ENCODE results near the gene HPSE2.

The HPSE2 gene

DNA sequence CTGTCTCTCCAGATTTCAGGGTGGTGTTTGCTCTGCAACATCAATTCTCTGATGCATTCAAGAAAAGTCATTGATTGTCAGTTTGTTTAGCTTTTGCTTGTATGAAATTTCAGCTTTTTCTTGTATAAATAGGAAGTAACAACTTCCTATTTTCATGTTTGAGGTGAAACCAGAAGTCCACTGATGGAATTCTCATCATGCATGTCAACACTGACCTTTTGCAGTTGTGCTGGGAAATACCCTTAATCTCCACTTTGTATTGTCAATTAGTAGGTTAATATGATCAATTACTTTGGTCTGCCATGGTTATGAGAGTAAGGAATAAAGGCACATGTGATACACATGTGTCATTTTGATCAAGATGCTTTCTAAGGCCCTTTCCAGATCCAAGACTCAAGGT, 580.2 kb downstream of the HPSE2 start:
- Mint-ChIP-seq H3K27me3 (ENCODE audit: low read depth) (no peaks in the 10 kb centered on the region), H3K4me3 (no peak overlapping the region), H3K27ac (no peak overlapping the region), H3K9me3 (no peaks in the 10 kb centered on the region), H3K4me1 (no peaks in the 10 kb centered on the region), H3K36me3 (ENCODE audit: low read depth) (no peaks in the 10 kb centered on the region)
- TF ChIP-seq, protein P1, sequence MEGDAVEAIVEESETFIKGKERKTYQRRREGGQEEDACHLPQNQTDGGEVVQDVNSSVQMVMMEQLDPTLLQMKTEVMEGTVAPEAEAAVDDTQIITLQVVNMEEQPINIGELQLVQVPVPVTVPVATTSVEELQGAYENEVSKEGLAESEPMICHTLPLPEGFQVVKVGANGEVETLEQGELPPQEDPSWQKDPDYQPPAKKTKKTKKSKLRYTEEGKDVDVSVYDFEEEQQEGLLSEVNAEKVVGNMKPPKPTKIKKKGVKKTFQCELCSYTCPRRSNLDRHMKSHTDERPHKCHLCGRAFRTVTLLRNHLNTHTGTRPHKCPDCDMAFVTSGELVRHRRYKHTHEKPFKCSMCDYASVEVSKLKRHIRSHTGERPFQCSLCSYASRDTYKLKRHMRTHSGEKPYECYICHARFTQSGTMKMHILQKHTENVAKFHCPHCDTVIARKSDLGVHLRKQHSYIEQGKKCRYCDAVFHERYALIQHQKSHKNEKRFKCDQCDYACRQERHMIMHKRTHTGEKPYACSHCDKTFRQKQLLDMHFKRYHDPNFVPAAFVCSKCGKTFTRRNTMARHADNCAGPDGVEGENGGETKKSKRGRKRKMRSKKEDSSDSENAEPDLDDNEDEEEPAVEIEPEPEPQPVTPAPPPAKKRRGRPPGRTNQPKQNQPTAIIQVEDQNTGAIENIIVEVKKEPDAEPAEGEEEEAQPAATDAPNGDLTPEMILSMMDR (IDR thresholded peaks at IDR 0.05; ENCODE audit: unreplicated experiment in 3 of 3) = no peak

DNA sequence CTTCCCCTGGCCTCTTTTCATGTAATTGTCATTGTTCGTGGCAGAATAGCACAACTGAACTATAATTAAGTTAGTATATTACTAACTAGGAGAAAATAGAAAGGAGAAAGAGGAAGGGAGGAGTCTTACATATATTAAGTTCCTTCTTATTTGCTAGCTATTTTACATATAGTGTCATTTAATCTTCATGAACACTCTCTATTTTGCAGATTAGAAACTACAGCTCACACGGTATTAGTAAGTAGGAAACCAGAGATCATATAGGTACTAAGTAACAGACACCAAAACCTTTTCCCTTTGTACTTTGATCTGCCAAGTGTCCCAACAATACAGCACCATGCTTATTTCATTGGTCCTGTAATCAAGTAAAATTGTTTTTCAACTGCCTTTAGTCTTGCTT, 586.5 kb downstream of the HPSE2 start:
- H3K4me3 Mint-ChIP-seq = no peak overlapping the region
- no peak overlapping the region for H3K27ac Mint-ChIP-seq
- no peaks in the 10 kb centered on the region for H3K27me3 Mint-ChIP-seq (ENCODE audit: low read depth)
- H3K4me1 Mint-ChIP-seq = peaks cover 11% of the 10 kb centered on the region
- H3K36me3 Mint-ChIP-seq (ENCODE audit: low read depth) = no peaks in the 10 kb centered on the region
- TF ChIP-seq, protein P1 (IDR thresholded peaks at IDR 0.05; ENCODE audit: unreplicated experiment in 3 of 3) = no peak
- no peaks in the 10 kb centered on the region for H3K9me3 Mint-ChIP-seq

DNA sequence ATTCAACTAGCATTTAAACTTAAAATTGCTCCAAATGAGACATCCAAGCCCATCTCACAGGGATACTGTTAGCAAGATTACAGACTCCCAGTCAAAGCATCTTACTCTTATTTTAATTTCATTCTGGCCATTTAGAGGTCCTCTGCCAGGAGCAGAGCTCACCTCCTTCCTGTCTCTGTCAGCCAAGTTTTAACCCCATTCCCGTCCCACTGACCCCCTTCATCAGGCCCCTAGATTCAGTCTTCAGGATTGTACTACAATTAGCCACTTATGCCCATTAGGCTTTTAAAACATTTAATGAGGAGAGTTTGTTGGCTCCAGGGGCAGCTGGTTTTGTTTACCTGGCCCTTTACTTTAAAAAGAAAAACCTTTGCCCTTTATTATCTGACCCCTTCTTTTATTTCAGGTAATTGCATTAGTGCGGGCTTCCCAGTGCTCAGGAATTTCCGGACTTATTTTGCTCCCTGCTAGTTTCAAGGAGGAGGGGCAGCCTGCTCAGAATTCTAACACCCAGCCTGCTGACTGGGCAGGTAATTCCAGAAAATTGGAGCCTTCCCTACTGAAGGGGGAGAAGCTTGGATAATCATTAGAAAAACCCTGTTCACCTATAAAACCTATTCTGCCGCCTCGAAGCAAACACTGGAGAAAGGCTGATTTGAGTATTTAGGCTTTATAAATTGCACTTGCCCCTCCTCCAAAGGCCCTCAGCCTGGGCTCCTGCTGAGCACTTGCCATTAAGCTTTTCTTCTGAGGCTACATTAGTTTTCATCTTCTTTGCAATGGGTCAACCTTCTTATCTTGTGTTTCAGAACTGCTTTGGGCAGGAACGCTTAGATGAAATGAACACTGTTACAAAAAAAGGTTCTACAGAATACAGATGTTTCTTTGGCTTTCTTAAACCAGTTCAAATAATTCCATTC, 588.4 kb downstream of the HPSE2 start:
- Mint-ChIP-seq H3K27ac (peak overlapping the region in 1 of 3 experiments; percentile 58), H3K4me3 (no peak overlapping the region), H3K27me3 (ENCODE audit: low read depth) (no peaks in the 10 kb centered on the region), H3K4me1 (peaks cover 11% of the 10 kb centered on the region), H3K9me3 (no peaks in the 10 kb centered on the region), H3K36me3 (ENCODE audit: low read depth) (no peaks in the 10 kb centered on the region)
- TF ChIP-seq, protein P1 (IDR thresholded peaks at IDR 0.05; ENCODE audit: unreplicated experiment in 3 of 3) = no peak

DNA sequence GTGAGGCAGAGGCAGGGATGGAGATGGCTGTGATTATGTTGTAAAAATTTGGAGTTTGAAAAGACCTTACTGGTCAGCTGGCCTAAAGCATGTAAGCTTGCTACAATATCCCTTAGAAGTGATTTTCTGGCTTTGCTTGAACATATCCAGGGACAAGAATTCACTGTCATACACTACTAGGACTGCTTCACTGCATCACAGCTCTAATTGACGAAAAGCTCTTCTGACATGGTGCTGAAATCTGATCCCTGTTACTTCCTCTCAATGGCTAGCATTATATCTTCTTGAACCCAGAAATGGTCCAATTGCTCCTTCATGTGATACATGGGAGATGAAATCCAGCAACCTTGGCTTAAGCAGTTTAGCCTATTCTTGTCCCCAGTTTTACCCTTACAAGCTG, 591.2 kb downstream of the HPSE2 start:
- Mint-ChIP-seq H3K4me3 (no peak overlapping the region), H3K4me1 (peaks cover 11% of the 10 kb centered on the region), H3K27ac (no peak overlapping the region), H3K36me3 (ENCODE audit: low read depth) (no peaks in the 10 kb centered on the region), H3K27me3 (ENCODE audit: low read depth) (no peaks in the 10 kb centered on the region), H3K9me3 (no peaks in the 10 kb centered on the region)
- TF ChIP-seq, protein P1 (IDR thresholded peaks at IDR 0.05; ENCODE audit: unreplicated experiment in 3 of 3) = no peak

DNA sequence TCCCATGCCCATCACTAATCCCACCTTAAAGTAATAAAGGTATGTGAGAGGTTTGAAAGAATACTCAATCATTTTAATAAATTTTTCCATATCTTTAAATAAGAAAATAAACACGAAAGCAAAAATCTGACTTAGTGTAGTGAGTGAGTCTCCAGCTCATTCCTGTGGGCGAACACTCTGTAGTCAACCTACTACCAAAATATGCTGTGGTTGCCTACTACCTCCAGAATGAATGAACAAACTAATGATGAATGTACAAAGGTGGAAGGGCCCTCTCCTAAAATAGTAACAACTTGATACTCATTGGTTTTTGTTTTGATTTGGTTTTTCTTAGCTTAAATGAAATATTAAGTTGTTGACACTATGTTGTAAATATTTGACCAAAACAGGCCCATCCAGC, 593.4 kb downstream of the HPSE2 start:
- Mint-ChIP-seq H3K4me1 (peaks cover 7% of the 10 kb centered on the region), H3K9me3 (no peaks in the 10 kb centered on the region), H3K27me3 (ENCODE audit: low read depth) (no peaks in the 10 kb centered on the region), H3K36me3 (ENCODE audit: low read depth) (no peaks in the 10 kb centered on the region), H3K4me3 (no peak overlapping the region), H3K27ac (no peak overlapping the region)
- TF ChIP-seq, protein P1 (IDR thresholded peaks at IDR 0.05; ENCODE audit: unreplicated experiment in 3 of 3) = no peak

DNA sequence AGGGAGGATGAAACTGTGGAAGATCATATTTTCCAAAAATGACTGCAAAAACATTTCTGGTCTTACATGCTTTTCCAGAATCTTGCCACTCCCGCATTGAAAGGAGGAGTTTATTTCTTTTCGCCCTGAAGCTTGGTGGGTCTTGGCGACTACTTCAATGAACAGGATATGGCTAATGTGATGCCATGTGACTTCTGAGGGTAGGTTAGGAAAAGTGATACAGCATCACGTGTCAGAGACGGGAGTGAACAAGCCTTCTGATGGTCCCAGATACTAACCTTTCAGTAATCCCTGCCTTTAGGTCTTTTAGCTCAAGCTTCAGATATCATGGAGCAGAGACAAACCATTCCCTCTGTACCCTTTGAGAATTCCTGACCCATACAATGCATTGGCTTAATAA, 596.7 kb downstream of the HPSE2 start:
- Mint-ChIP-seq H3K27me3 (ENCODE audit: low read depth) (no peaks in the 10 kb centered on the region), H3K27ac (no peak overlapping the region), H3K4me1 (no peaks in the 10 kb centered on the region), H3K36me3 (ENCODE audit: low read depth) (no peaks in the 10 kb centered on the region), H3K4me3 (no peak overlapping the region), H3K9me3 (no peaks in the 10 kb centered on the region)
- TF ChIP-seq, protein P1 (IDR thresholded peaks at IDR 0.05; ENCODE audit: unreplicated experiment in 3 of 3) = no peak
